Lung (tissue), 12 donors: ENCODE data around the gene EPG5. TPM values are rescaled to one million over a fixed set of nuclear protein-coding genes. Genes with fewer than 3 reads are reported as not detected.

Experiments
- ATAC-seq: fragments of 200-7000 bp; cut with Tn5 transposase; one replicate; pipeline ENCODE4 v1.9.1; 2020; ENCODE audit warnings: moderate number of reproducible peaks; ENCODE audit not compliant: insufficient read depth, low FRiP score
- DNase-seq, 3 donors: peaks; one replicate each; pipeline ENCODE4 v3.0.0-alpha.2; 2013 to 2017
- H3K27ac ChIP-seq, 2 donors: one replicate each; pipeline ENCODE4 v1.5.1; 2013; ENCODE audit warnings: mild to moderate bottlenecking in 2 of 2, moderate library complexity in 2 of 2, control low read depth in 1 of 2, inconsistent platforms in 1 of 2, low read depth in 1 of 2, low read length in 1 of 2
- H3K27me3 ChIP-seq, 3 donors: one replicate each; pipeline ENCODE4 v1.5.1; 2013; ENCODE audit warnings: low read length in 2 of 3; ENCODE audit not compliant: control insufficient read depth in 3 of 3, insufficient read depth in 3 of 3
- H3K36me3 ChIP-seq, 4 donors: one replicate each; pipeline ENCODE4 v1.5.1; 2013; ENCODE audit warnings: low read length in 4 of 4, mild to moderate bottlenecking in 1 of 4, moderate library complexity in 1 of 4; ENCODE audit not compliant: control insufficient read depth in 4 of 4, insufficient read depth in 4 of 4
- H3K4me1 ChIP-seq, 5 donors: one replicate each; pipeline ENCODE4 v1.5.1; 2013; ENCODE audit warnings: low read length in 5 of 5, mild to moderate bottlenecking in 2 of 5, moderate library complexity in 1 of 5; ENCODE audit not compliant: control insufficient read depth in 5 of 5, insufficient read depth in 5 of 5
- H3K4me3 ChIP-seq: one replicate; pipeline ENCODE4 v1.5.1; 2013; ENCODE audit warnings: mild to moderate bottlenecking, control low read depth, moderate library complexity
- H3K9ac ChIP-seq, 2 donors: one replicate each; pipeline ENCODE4 v1.5.1; 2013; ENCODE audit warnings: low read length in 2 of 2, control low read depth in 1 of 2; ENCODE audit not compliant: insufficient read depth in 1 of 2
- H3K9me3 ChIP-seq, 4 donors: one replicate each; pipeline ENCODE4 v1.5.1; 2013; ENCODE audit warnings: low read length in 3 of 4, mild to moderate bottlenecking in 1 of 4, moderate library complexity in 1 of 4; ENCODE audit not compliant: control insufficient read depth in 4 of 4, insufficient read depth in 3 of 4
- CTCF ChIP-seq: IDR thresholded peaks from 2 replicates; pipeline ENCODE4 v1.5.1; 2012; ENCODE audit warnings: mild to moderate bottlenecking; ENCODE audit errors: control extremely low read depth, extremely low read depth
- WGBS, 2 donors: extraction: QIAGEN DNeasy Blood & Tissue Kit; methylation state at CpG; one replicate each; pipeline ENCODE4 v1.1.7; 2013; 5-methylcytosine and 5-hydroxymethylcytosine counted together
- polyA plus RNA-seq, 2 donors: library from polyadenylated mRNA; stranded (reverse); fragments of 200-250 nt; gene quantifications; one replicate each; pipeline ENCODE4 v1.2.1, GENCODE V29; 2013
- total RNA-seq, 2 donors: library from RNA; depleted of rRNA in 1 of 2; stranded (reverse); fragments of >200 nt in 1 of 2; gene quantifications; one replicate each; pipeline ENCODE4 v1.2.1, GENCODE V29; 2014 to 2021
- donor health status: control.
- donor health status: control.
- donor health status: Bipolar disorder and iron deficiency.
- donor health status: healthy.
- donor health status: DM: yes; HTN: yes; CAD: no.

EPG5 gene
- total and polyA plus RNA-seq, 4 donors: 7.0 to 64.5 (median 20.9) TPM

DNA sequence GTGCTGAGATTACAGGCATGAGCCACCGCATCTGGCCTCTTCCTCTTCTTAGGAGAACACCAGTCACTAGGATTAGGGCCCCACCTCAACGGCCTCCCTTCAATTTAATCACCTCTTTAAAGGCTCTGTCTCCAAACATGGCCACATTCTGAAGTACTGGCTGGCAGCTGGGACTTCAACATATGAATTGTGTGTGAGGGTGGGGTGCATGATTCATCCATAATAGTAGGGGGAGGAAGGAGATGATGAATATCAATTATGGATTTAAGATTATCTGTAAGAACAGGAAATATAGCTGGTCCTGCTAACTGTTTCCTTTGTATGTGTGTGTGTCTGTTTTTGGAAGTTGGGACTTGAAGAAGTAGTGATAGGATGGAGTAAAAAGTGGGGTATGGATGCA lies 14.7 kb upstream of the EPG5 start:
- Histone ChIP-seq H3K27me3 (no peaks in the 10 kb centered on the region), H3K4me3 (no peak overlapping the region), H3K4me1 (no peaks in the 10 kb centered on the region), H3K9me3 (no peaks in the 10 kb centered on the region), H3K27ac (no peak overlapping the region), H3K9ac (no peak overlapping the region), H3K36me3 (no peaks in the 10 kb centered on the region)
- ATAC-seq (no peak), DNase-seq (no peak)
- WGBS, 2 donors: 62 to 65% methylated on average over 2 of the region's 2 CpGs
- TF ChIP-seq CTCF: no peak

- no peak for DNase-seq
- Histone ChIP-seq H3K4me1 (no peaks in the 10 kb centered on the region), H3K36me3 (no peaks in the 10 kb centered on the region), H3K9ac (no peak overlapping the region), H3K9me3 (no peaks in the 10 kb centered on the region), H3K27me3 (no peaks in the 10 kb centered on the region), H3K4me3 (no peak overlapping the region), H3K27ac (no peak overlapping the region)
- no peak for TF ChIP-seq CTCF
- no peak for ATAC-seq
- WGBS, 2 donors: 71 to 89% methylated on average over 2 of the region's 2 CpGs
Measured at GRCh38 chr18:45980229-45980628, 13.1 kb upstream of the EPG5 start.

GRCh38 chr18:45978084-45978483 lies 11.0 kb upstream of the EPG5 start:
- Histone ChIP-seq H3K4me3 (no peak overlapping the region), H3K4me1 (no peaks in the 10 kb centered on the region), H3K27me3 (no peaks in the 10 kb centered on the region), H3K9me3 (no peaks in the 10 kb centered on the region), H3K9ac (no peak overlapping the region), H3K36me3 (no peaks in the 10 kb centered on the region), H3K27ac (no peak overlapping the region)
- TF ChIP-seq CTCF: no peak
- WGBS, 2 donors: 59 to 80% methylated on average over 1 of the region's 1 CpG
- DNase-seq (no peak), ATAC-seq (no peak)

DNA sequence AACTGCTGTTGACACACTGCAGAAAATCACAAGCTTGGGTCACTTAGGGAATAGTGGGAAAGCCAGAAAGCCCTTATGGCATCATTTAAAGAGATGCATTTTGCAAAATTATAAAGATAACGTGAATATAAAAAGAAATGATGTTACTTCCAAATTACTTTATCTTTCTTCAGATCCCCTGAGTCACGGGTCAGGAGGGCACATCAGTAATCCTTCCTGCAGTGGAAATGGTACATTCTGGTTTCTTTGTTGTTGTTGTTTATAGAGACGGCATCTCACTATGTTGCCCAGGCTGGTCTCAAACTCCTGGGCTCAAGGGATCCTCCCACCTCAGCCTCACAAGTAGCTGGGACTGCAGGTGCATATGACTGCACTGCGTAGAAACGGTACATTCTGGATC lies 9.8 kb upstream of the EPG5 start:
- TF ChIP-seq CTCF: no peak
- ATAC-seq (no peak), DNase-seq (no peak)
- 89 to 96% methylated on average over 5 of the region's 5 CpGs for WGBS, 2 donors
- no peaks in the 10 kb centered on the region for H3K9me3 ChIP-seq
- no peaks in the 10 kb centered on the region for H3K4me1 ChIP-seq
- no peak overlapping the region for H3K9ac ChIP-seq
- H3K27me3 ChIP-seq: no peaks in the 10 kb centered on the region
- no peak overlapping the region for H3K4me3 ChIP-seq
- no peak overlapping the region for H3K27ac ChIP-seq
- no peaks in the 10 kb centered on the region for H3K36me3 ChIP-seq
